ENCODE results near the gene ACSM3.

GRCh38 chr16:20753727-20754126, 10.1 kb upstream of the ACSM3 start:
- no peak for TF ChIP-seq CTCF (conservative IDR thresholded peaks at IDR 0.05; ENCODE audit: low read depth in 2 of 2)
- no peak for TF ChIP-seq ETS1 (IDR thresholded peaks at IDR 0.05)
- no peak for TF ChIP-seq EZH2 (IDR thresholded peaks at IDR 0.05; ENCODE audit: low read depth, unreplicated experiment)
- no peak for TF ChIP-seq EZH2phosphoT487 (IDR thresholded peaks at IDR 0.05; ENCODE audit: unreplicated experiment)
- TF ChIP-seq POLR2AphosphoS5 (IDR thresholded peaks at IDR 0.05; ENCODE audit: low read depth) = no peak
- TF ChIP-seq JUNB (IDR thresholded peaks at IDR 0.05; ENCODE audit: unreplicated experiment) = no peak
